Activated CD4-positive, alpha-beta T cell treated with anti-CD3 and anti-CD28 coated beads for 4 hours (primary cell): ENCODE data around the gene GPR152.

ENCODE experiments used
- DNase-seq, 2 donors: peaks; one replicate each; pipeline ENCODE4 v3.0.0-alpha.2; 2020

GPR152 gene, protein sequence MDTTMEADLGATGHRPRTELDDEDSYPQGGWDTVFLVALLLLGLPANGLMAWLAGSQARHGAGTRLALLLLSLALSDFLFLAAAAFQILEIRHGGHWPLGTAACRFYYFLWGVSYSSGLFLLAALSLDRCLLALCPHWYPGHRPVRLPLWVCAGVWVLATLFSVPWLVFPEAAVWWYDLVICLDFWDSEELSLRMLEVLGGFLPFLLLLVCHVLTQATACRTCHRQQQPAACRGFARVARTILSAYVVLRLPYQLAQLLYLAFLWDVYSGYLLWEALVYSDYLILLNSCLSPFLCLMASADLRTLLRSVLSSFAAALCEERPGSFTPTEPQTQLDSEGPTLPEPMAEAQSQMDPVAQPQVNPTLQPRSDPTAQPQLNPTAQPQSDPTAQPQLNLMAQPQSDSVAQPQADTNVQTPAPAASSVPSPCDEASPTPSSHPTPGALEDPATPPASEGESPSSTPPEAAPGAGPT

GRCh38 chr11:67452141-67452952 is at the start of gene GPR152:
GPR152 (minus strand) TSS chr11:67452729; CDS start chr11:67452724, 5 bp downstream.
- no peak for DNase-seq

- DNase-seq: no peak
Observed at GRCh38 chr11:67501854-67502253, 49.3 kb upstream of the GPR152 start.

DNA sequence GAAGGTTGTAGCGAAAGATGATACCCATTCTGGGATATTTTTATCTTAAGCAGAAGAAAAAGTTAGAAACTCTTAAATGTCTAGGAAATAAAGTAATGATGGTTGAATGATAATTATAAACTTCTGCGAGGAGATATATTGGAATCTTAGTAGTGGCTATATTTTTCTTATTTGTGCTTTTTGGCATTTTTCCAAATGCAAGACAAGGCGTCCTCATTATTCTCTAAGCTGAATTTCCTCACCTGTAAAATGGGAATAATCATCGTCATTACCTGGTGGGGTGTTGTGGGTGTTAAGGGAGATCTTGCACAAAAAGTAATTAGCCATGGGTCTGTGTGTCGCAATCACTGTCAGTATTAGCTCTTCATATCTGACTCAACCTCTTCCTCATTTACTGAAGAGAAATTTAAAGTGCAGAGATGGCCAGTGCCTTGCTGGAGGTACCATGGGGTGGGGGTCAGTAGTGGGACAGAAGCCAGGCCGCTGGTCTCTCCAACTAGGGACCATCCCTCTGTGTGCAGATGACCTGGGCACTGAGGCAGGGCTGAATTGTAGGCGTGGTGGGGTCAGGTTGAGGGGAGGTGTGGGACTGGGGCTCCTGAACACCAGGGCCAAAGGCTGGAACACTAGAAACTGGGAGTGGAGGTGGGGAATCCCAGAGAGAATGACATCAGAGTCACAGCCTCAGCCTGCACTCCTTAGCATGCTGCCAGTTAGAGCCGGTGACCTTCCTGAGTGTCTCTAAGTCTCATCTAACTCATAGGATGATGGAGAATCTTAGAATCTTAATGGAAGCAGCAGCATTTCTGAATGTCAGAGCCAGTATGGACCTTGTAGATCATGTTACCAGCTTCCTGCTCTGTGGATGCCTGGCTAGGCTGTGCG is 48.5 kb upstream of the GPR152 start:
- DNase-seq: no peak

GRCh38 chr11:67500484-67500821 is 47.9 kb upstream of the GPR152 start:
- no peak for DNase-seq

- no peak for DNase-seq
Observed at GRCh38 chr11:67499808-67500483, 47.4 kb upstream of the GPR152 start.

DNA sequence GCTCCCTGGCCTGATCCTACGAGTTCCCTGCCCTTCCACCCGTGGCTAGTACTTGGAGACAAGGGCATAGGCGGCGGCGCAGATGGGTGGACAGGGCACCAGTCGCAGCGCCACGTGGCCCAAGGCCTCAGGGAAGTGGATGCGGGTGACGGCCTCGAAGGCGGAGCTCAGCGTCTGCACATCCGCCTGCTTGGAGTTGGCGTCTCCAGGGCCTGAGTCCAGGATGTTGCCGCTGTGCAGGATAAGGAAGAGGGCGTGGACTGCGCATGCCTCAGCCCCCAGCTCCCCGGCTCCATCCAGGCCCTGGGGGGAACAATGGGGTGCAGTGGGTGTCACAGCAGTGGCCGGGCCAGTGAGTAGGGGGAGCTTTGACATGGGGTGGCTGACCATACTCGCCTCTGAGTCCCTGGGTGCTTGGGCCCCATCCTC is 46.0 kb upstream of the GPR152 start:
- no peak for DNase-seq

GRCh38 chr11:67497656-67498291 is 45.2 kb upstream of the GPR152 start:
- no peak for DNase-seq

- no peak for DNase-seq
Observed at GRCh38 chr11:67496113-67496512, 43.6 kb upstream of the GPR152 start.

GRCh38 chr11:67495234-67496005 is 42.9 kb upstream of the GPR152 start:
- DNase-seq: no peak

DNA sequence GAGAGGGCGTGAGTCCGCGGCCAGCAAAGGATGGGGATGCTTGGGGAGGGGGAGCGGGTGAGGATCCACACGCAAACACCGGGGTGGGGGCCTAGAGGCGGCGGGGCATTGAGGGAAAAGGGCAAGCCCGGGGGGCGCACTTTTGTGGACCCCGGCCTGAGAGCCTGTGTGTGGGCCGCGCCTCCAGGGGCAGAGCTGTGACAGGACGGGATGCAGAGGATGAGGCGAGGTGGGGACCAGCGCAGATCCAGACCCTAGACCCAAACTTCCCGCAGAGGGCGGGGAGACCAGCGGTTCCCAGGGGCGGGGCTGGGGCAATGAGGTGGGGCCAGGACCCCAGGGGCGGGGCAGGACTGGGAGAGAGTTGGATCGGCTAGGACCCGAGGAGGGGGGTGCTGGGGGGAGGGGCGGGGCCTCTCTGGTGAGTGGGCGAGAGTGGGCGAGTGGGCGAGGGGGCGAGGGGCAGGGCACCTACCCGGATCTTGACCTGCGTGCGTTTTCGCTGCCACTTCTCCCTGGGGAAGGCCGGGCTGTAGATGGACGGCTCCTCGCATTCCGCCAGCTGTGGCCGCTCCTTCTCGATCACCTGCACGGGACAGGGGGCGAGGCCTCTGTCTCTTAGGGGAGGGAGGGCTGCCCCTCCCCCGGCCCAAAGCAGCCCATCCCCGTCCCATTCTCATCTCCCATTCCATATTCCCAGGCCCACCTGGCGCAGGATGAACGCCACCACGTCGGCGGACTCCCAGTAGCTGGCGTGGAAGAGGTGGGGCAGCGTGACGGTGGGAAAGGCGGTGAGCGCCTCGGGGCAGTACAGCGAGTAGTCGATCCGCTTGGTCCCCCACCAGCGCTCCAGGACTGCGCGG is 42.1 kb upstream of the GPR152 start:
- no peak for DNase-seq

GRCh38 chr11:67493548-67494370 is 41.2 kb upstream of the GPR152 start:
- DNase-seq: no peak

DNA sequence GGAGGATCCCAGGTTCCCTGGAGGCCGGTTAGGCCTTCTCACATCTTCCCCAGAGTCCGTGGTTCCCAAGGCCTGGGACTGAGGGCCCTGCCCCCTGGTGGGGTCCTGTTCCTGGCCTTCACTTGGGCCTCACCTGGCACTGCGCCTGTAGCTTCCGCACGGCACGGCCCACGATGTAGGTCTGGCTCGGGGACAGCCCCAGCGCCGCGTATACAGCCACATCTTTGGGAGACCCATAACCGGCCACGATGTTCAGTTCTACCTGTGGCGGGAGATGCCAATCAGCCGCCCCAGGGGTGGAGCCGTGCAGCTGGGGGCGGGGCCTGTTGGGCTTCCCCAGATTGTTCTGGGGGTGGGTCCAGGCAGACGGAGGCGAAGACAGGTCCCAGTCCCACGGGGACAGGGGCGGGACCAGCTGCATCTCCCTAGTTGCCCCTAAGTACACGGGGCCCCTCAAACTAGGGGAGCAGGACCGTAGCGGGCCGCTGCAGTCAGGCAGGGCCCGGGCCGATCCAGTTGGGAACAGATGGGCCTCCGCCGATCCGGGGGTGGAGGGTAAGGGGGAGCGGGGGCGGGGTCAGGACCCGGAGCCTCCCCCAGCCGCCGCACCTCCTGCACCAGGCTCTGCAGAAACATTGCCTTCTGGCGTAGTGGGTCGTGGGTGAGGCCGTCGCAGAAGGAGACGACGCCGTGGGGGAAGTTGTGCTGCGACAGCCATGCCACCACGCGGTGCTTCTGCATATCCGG is 40.4 kb upstream of the GPR152 start:
- DNase-seq: no peak

DNA sequence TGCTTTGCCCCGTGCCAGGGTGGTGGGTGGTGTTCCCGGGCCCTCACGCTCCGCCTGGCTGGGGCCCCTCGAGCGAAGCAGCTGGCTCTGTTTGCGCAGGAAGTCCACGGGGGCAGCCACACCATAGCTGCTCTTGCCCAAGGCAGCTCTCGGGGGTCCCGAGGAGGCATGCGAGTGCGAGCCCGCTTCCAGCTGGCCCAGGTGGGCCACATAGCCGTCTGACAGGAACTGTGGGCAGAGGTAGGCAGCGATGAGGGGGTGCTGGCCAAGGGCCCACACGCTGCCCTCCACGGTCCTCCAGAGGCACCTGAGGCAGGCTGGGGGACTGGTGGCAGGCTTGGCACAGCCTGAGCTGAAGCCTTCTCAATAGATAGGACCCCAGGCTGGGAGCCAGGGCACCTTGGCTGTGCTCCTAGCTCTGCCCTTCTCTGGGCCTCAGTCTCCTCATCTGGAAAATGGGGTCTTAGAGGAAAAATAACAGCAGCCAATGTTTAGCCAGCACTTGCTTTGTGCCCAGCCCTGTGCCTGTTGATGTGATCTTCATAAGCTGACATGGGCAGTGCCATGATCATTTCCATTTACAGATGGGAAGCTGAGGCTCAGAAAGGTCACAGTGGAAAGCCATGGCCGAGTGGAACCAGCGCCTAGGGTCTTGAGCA is 39.7 kb upstream of the GPR152 start:
- DNase-seq: no peak

DNA sequence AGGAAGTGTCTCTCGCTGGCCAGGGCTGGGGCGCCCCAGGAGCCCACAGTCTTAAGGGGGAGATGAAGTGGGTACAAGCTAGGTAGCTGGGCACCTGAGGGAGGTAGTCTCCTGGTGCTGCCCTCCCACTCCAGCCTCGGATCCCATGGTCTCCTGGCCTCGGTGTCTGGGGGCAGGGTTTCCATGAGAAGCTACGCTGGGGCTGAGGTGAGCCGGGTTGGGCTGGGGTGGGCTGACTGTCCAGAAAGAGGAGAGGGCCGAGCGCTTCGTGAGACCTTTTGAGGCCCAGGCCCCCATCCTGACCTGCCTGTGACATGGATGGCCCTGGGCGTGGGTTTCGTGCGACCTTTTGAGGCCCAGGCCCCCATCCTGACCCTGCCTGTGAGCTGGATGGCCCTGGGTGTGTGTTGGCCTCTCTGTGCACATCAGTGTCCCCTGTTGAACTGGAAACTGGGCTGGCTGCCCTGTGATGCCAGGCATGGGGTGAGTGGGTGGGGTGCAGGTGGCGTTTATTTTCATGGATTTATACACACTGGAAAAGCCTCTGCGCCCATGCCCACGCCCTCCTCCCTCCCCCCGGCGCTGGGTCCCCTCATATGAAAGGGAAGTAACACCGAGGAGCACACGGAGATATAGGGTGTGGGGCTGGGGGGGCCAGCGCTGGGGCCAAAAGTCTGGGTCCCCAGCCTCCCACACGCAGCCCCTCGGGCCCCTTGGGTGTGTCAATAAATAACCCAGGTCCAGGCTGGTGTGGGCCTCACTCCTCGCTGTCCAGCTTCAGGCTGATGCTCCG is 38.9 kb upstream of the GPR152 start:
- no peak for DNase-seq

GRCh38 chr11:67490727-67491065 is 38.2 kb upstream of the GPR152 start:
- DNase-seq: no peak

GRCh38 chr11:67489885-67490726 is 37.6 kb upstream of the GPR152 start:
- no peak for DNase-seq
